T-cell (primary cell): Measurements from ENCODE around the gene MYO10. TPM values are rescaled to one million over a fixed set of nuclear protein-coding genes. Genes with fewer than 3 reads are reported as not detected.

Experiments
- ATAC-seq, 4 experiments: fragments of 200-7000 bp in 3 of 4; fragments of 150-1000 bp in 1 of 4; cut with Tn5 transposase; replicated peaks in 1 of 4; 1 replicate in 3 of 4; 2 replicates in 1 of 4; pipeline ENCODE4 v1.10.0; 2021; ENCODE audit warnings: moderate library complexity in 3 of 4, mild to moderate bottlenecking in 2 of 4, moderate number of reproducible peaks in 1 of 4
- CTCF ChIA-PET, 2 donors: fragments of 300-600 bp; sonication (Branson Sonifier 250); formaldehyde crosslinking; loops; one replicate each; lab custom pipeline; 2022; ENCODE audit warnings: antibody characterized with exemption in 2 of 2; lab: Charles Lee
- POLR2A ChIA-PET, 2 donors: fragments of 300-600 bp; sonication (Branson Sonifier 250); formaldehyde crosslinking; loops; one replicate each; lab custom pipeline; 2022; ENCODE audit warnings: antibody characterized with exemption in 2 of 2; lab: Charles Lee
- DNase-seq, 35 experiments: peaks; one replicate each; pipeline versions ENCODE4 v3.0.0 to v3.0.0-alpha.2; 2013 to 2023
- H3K27ac ChIP-seq: one replicate; pipeline ENCODE4 v1.5.1; 2013; ENCODE audit warnings: low read length
- H3K27me3 ChIP-seq, 2 experiments: replicated peaks in 1 of 2; 1 replicate in 1 of 2; 2 replicates in 1 of 2; pipeline versions ENCODE4 v1.6.1 to v1.7.0; 2013; ENCODE audit warnings: low read length in 1 of 2, mixed read lengths in 1 of 2; ENCODE audit not compliant: control insufficient read depth in 2 of 2, insufficient read depth in 2 of 2; ENCODE audit errors: extremely low read depth in 1 of 2
- H3K36me3 ChIP-seq, 2 donors: 1 replicate in 1 of 2; 2 replicates in 1 of 2; pipeline versions ENCODE4 v1.6.1 to v1.7.0; 2013; ENCODE audit warnings: low read length in 1 of 2; ENCODE audit not compliant: control insufficient read depth in 2 of 2, insufficient read depth in 1 of 2; ENCODE audit errors: extremely low read depth in 1 of 2
- H3K4me1 ChIP-seq, 2 experiments: 1 replicate in 1 of 2; 2 replicates in 1 of 2; pipeline versions ENCODE4 v1.6.1 to v1.7.0; 2013; ENCODE audit warnings: low read length in 2 of 2, mixed read lengths in 1 of 2; ENCODE audit not compliant: insufficient read depth in 2 of 2, control insufficient read depth in 1 of 2; ENCODE audit errors: extremely low read depth in 1 of 2
- H3K4me3 ChIP-seq, 2 donors: 1 replicate in 1 of 2; 2 replicates in 1 of 2; pipeline versions ENCODE4 v1.5.1 to v1.7.0; 2013; ENCODE audit warnings: mild to moderate bottlenecking in 2 of 2, low read length in 1 of 2, moderate library complexity in 1 of 2; ENCODE audit not compliant: control insufficient read depth in 1 of 2; ENCODE audit errors: extremely low read depth in 1 of 2
- H3K9me3 ChIP-seq: 2 replicates; pipeline ENCODE4 v1.7.0; 2013
- H3K27ac Mint-ChIP-seq, 2 donors: one replicate each; pipeline ENCODE4 v1.8.0; 2020 to 2021; ENCODE audit warnings: mild to moderate bottlenecking in 2 of 2, mixed read lengths in 2 of 2
- H3K27me3 Mint-ChIP-seq, 2 donors: one replicate each; pipeline ENCODE4 v1.8.0; 2021 to 2022; ENCODE audit warnings: mixed read lengths in 2 of 2
- H3K36me3 Mint-ChIP-seq: one replicate; pipeline ENCODE4 v1.8.0; 2021; ENCODE audit warnings: mixed read lengths
- H3K4me1 Mint-ChIP-seq, 3 donors: one replicate each; pipeline ENCODE4 v1.8.0; 2020 to 2022; ENCODE audit warnings: mixed read lengths in 3 of 3, mild to moderate bottlenecking in 1 of 3
- H3K4me3 Mint-ChIP-seq, 3 donors: one replicate each; pipeline ENCODE4 v1.8.0; 2020 to 2022; ENCODE audit warnings: mild to moderate bottlenecking in 3 of 3, mixed read lengths in 3 of 3, moderate library complexity in 3 of 3
- H3K9me3 Mint-ChIP-seq, 3 donors: one replicate each; pipeline ENCODE4 v1.8.0; 2020 to 2022; ENCODE audit warnings: mixed read lengths in 3 of 3
- WGBS: methylation state at CpG from one replicate; pipeline ENCODE4 v1.1.5; 2013; ENCODE audit warnings: missing lambda C conversion rate; ENCODE audit not compliant: insufficient coverage; 5-methylcytosine and 5-hydroxymethylcytosine counted together
- total RNA-seq, 35 experiments: library from RNA in 6 of 35; stranded (reverse) in 6 of 35; fragments of 120-200 nt in 1 of 35; gene quantifications; one replicate each; pipeline versions ENCODE4 v1.2.1 to v1.2.4 and lab custom pipeline; 2013 to 2026

The MYO10 gene
- total RNA-seq, 5 donors from 2014 or later (not counting 1 experiment from before 2014, with no cell fraction given) = 0.20 to 0.47 (median 0.23) TPM; not detected in 2

GRCh38 chr5:16870878-16871277, 65.2 kb downstream of the MYO10 start:
- H3K9me3 ChIP-seq = no peaks in the 10 kb centered on the region
- H3K4me1 ChIP-seq = no peaks in the 10 kb centered on the region
- Mint-ChIP-seq H3K27ac (no peak overlapping the region), H3K4me1 (no peaks in the 10 kb centered on the region), H3K36me3 (no peaks in the 10 kb centered on the region), H3K9me3 (peaks cover 0 to 5% (median 3%) of the 10 kb centered on the region in 3 donors), H3K4me3 (no peak overlapping the region), H3K27me3 (no peaks in the 10 kb centered on the region)
- ChIA-PET CTCF (no interaction called here), POLR2A (no interaction called here)
- ATAC-seq (no peak), DNase-seq (no peak)
- no peak overlapping the region for H3K4me3 ChIP-seq
- no peaks in the 10 kb centered on the region for H3K36me3 ChIP-seq
- no peak overlapping the region for H3K27ac ChIP-seq
- H3K27me3 ChIP-seq = no peaks in the 10 kb centered on the region
- 50% methylated on average over 1 of the region's 1 CpG for WGBS

GRCh38 chr5:16869821-16870796, 66.0 kb downstream of the MYO10 start:
- H3K36me3 Mint-ChIP-seq = no peaks in the 10 kb centered on the region
- POLR2A ChIA-PET = no interaction called here
- peaks cover 0 to 5% (median 3%) of the 10 kb centered on the region in 3 donors for H3K9me3 Mint-ChIP-seq
- H3K4me3 ChIP-seq = no peak overlapping the region
- 53% methylated on average over 3 of the region's 15 CpGs for WGBS
- ATAC-seq (no peak), DNase-seq (no peak)
- H3K27ac ChIP-seq = no peak overlapping the region
- no peak overlapping the region for H3K4me3 Mint-ChIP-seq
- H3K27ac Mint-ChIP-seq = no peak overlapping the region
- CTCF ChIA-PET = no interaction called here
- H3K27me3 ChIP-seq = no peaks in the 10 kb centered on the region
- no peaks in the 10 kb centered on the region for H3K36me3 ChIP-seq
- H3K4me1 Mint-ChIP-seq = no peaks in the 10 kb centered on the region
- no peaks in the 10 kb centered on the region for H3K27me3 Mint-ChIP-seq
- H3K4me1 ChIP-seq = no peaks in the 10 kb centered on the region
- H3K9me3 ChIP-seq = no peaks in the 10 kb centered on the region

GRCh38 chr5:16867577-16867953, 68.5 kb downstream of the MYO10 start:
- Mint-ChIP-seq H3K9me3 (peaks cover 0 to 5% (median 0%) of the 10 kb centered on the region in 3 donors), H3K36me3 (no peaks in the 10 kb centered on the region), H3K4me1 (no peaks in the 10 kb centered on the region), H3K27ac (no peak overlapping the region), H3K27me3 (no peaks in the 10 kb centered on the region), H3K4me3 (no peak overlapping the region)
- Histone ChIP-seq H3K4me3 (no peak overlapping the region), H3K36me3 (no peaks in the 10 kb centered on the region), H3K27ac (no peak overlapping the region), H3K9me3 (no peaks in the 10 kb centered on the region), H3K27me3 (no peaks in the 10 kb centered on the region), H3K4me1 (no peaks in the 10 kb centered on the region)
- DNase-seq (no peak), ATAC-seq (no peak)
- POLR2A ChIA-PET = no interaction called here
- WGBS = 100% methylated on average over 2 of the region's 3 CpGs
- CTCF ChIA-PET = no interaction called here

GRCh38 chr5:16866795-16867576, 69.1 kb downstream of the MYO10 start:
- Histone ChIP-seq H3K4me3 (no peak overlapping the region), H3K4me1 (no peaks in the 10 kb centered on the region), H3K27me3 (no peaks in the 10 kb centered on the region), H3K36me3 (no peaks in the 10 kb centered on the region), H3K9me3 (no peaks in the 10 kb centered on the region), H3K27ac (no peak overlapping the region)
- Mint-ChIP-seq H3K36me3 (no peaks in the 10 kb centered on the region), H3K27me3 (no peaks in the 10 kb centered on the region), H3K4me3 (no peak overlapping the region), H3K9me3 (peaks cover 0 to 2% (median 0%) of the 10 kb centered on the region in 3 donors), H3K27ac (no peak overlapping the region), H3K4me1 (no peaks in the 10 kb centered on the region)
- ChIA-PET CTCF (no interaction called here), POLR2A (no interaction called here)
- ATAC-seq = no peak
- 69% methylated on average over 11 of the region's 17 CpGs for WGBS
- DNase-seq = no peak

GRCh38 chr5:16866273-16866672, 69.8 kb downstream of the MYO10 start:
- DNase-seq (no peak), ATAC-seq (no peak)
- Mint-ChIP-seq H3K27me3 (no peaks in the 10 kb centered on the region), H3K36me3 (no peaks in the 10 kb centered on the region), H3K27ac (no peak overlapping the region), H3K9me3 (no peaks in the 10 kb centered on the region), H3K4me3 (no peak overlapping the region), H3K4me1 (no peaks in the 10 kb centered on the region)
- Histone ChIP-seq H3K36me3 (no peaks in the 10 kb centered on the region), H3K4me1 (no peaks in the 10 kb centered on the region), H3K4me3 (no peak overlapping the region), H3K27me3 (no peaks in the 10 kb centered on the region), H3K9me3 (no peaks in the 10 kb centered on the region), H3K27ac (no peak overlapping the region)
- ChIA-PET CTCF (no interaction called here), POLR2A (no interaction called here)
- 85% methylated on average over 4 of the region's 4 CpGs for WGBS

- H3K36me3 Mint-ChIP-seq = no peaks in the 10 kb centered on the region
- Histone ChIP-seq H3K27ac (no peak overlapping the region), H3K4me3 (no peak overlapping the region), H3K36me3 (no peaks in the 10 kb centered on the region), H3K9me3 (no peaks in the 10 kb centered on the region), H3K4me1 (no peaks in the 10 kb centered on the region), H3K27me3 (no peaks in the 10 kb centered on the region)
- no peaks in the 10 kb centered on the region for H3K4me1 Mint-ChIP-seq
- ATAC-seq = no peak
- POLR2A ChIA-PET = no interaction called here
- no peaks in the 10 kb centered on the region for H3K9me3 Mint-ChIP-seq
- H3K27me3 Mint-ChIP-seq = no peaks in the 10 kb centered on the region
- CTCF ChIA-PET = no interaction called here
- H3K27ac Mint-ChIP-seq = no peak overlapping the region
- H3K4me3 Mint-ChIP-seq = no peak overlapping the region
- no peak for DNase-seq
- WGBS = 88% methylated on average over 6 of the region's 8 CpGs
These were observed 70.9 kb downstream of the MYO10 start for GRCh38 chr5:16865151-16865550.
